Measurements from ENCODE around the gene APMAP. TPM values are rescaled to one million over a fixed set of nuclear protein-coding genes. Genes with fewer than 3 reads are reported as not detected.

APMAP gene
- total RNA-seq, 1 donor from 2014 or later, result 95.2 TPM

GRCh38 chr20:25024171-25024570, 31.6 kb upstream of the APMAP start:
- TF ChIP-seq, protein P1, sequence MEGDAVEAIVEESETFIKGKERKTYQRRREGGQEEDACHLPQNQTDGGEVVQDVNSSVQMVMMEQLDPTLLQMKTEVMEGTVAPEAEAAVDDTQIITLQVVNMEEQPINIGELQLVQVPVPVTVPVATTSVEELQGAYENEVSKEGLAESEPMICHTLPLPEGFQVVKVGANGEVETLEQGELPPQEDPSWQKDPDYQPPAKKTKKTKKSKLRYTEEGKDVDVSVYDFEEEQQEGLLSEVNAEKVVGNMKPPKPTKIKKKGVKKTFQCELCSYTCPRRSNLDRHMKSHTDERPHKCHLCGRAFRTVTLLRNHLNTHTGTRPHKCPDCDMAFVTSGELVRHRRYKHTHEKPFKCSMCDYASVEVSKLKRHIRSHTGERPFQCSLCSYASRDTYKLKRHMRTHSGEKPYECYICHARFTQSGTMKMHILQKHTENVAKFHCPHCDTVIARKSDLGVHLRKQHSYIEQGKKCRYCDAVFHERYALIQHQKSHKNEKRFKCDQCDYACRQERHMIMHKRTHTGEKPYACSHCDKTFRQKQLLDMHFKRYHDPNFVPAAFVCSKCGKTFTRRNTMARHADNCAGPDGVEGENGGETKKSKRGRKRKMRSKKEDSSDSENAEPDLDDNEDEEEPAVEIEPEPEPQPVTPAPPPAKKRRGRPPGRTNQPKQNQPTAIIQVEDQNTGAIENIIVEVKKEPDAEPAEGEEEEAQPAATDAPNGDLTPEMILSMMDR (IDR thresholded peaks at IDR 0.05; ENCODE audit: unreplicated experiment), result no peak
- Mint-ChIP-seq H3K4me3 (ENCODE audit: unreplicated experiment) (no peak overlapping the region), H3K9me3 (ENCODE audit: unreplicated experiment) (no peaks in the 10 kb centered on the region), H3K27me3 (ENCODE audit: unreplicated experiment) (peaks cover 4% of the 10 kb centered on the region), H3K36me3 (ENCODE audit: low read depth, unreplicated experiment) (peaks cover 10% of the 10 kb centered on the region), H3K27ac (ENCODE audit: unreplicated experiment) (no peak overlapping the region), H3K4me1 (ENCODE audit: unreplicated experiment) (no peaks in the 10 kb centered on the region)
- no peak for DNase-seq (ENCODE audit: low spot score)

- peaks cover 4% of the 10 kb centered on the region for H3K27me3 Mint-ChIP-seq (ENCODE audit: unreplicated experiment)
- peaks cover 10% of the 10 kb centered on the region for H3K36me3 Mint-ChIP-seq (ENCODE audit: low read depth, unreplicated experiment)
- DNase-seq (ENCODE audit: low spot score), result no peak
- H3K9me3 Mint-ChIP-seq (ENCODE audit: unreplicated experiment), result no peaks in the 10 kb centered on the region
- no peaks in the 10 kb centered on the region for H3K4me1 Mint-ChIP-seq (ENCODE audit: unreplicated experiment)
- H3K4me3 Mint-ChIP-seq (ENCODE audit: unreplicated experiment), result no peak overlapping the region
- TF ChIP-seq, protein P1 (IDR thresholded peaks at IDR 0.05; ENCODE audit: unreplicated experiment), result no peak
- no peak overlapping the region for H3K27ac Mint-ChIP-seq (ENCODE audit: unreplicated experiment)
Measured at GRCh38 chr20:25023356-25023755, 30.8 kb upstream of the APMAP start.

DNA sequence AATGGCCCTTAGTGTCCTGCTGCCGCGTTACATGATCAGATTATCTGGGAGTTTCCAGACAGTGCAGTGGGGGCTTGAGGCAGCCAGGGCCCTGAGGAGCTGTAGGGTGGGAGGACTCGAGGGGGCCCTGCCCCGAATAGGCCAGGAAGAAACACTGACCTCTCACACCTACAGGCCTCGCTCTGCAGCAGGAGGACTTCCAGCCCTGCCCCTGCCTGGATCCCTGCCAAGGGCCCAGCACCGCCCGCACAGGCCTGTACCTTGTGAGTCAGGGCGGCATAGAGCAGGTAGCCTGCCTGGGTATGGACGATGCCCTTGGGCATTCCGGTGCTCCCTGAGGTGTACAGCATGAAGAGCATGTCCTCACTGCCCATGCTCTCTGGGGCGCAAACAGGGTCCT, 30.1 kb upstream of the APMAP start:
- Mint-ChIP-seq H3K4me3 (ENCODE audit: unreplicated experiment) (no peak overlapping the region), H3K9me3 (ENCODE audit: unreplicated experiment) (no peaks in the 10 kb centered on the region), H3K27ac (ENCODE audit: unreplicated experiment) (no peak overlapping the region), H3K36me3 (ENCODE audit: low read depth, unreplicated experiment) (peaks cover 14% of the 10 kb centered on the region), H3K27me3 (ENCODE audit: unreplicated experiment) (peaks cover 6% of the 10 kb centered on the region), H3K4me1 (ENCODE audit: unreplicated experiment) (no peaks in the 10 kb centered on the region)
- TF ChIP-seq, protein P1 (IDR thresholded peaks at IDR 0.05; ENCODE audit: unreplicated experiment), result no peak
- no peak for DNase-seq (ENCODE audit: low spot score)

- no peak overlapping the region for H3K4me3 Mint-ChIP-seq (ENCODE audit: unreplicated experiment)
- H3K4me1 Mint-ChIP-seq (ENCODE audit: unreplicated experiment), result no peaks in the 10 kb centered on the region
- H3K36me3 Mint-ChIP-seq (ENCODE audit: low read depth, unreplicated experiment), result peaks cover 14% of the 10 kb centered on the region
- H3K9me3 Mint-ChIP-seq (ENCODE audit: unreplicated experiment), result no peaks in the 10 kb centered on the region
- no peak for DNase-seq (ENCODE audit: low spot score)
- TF ChIP-seq, protein P1 (IDR thresholded peaks at IDR 0.05; ENCODE audit: unreplicated experiment), result no peak
- H3K27me3 Mint-ChIP-seq (ENCODE audit: unreplicated experiment), result peaks cover 5% of the 10 kb centered on the region
- H3K27ac Mint-ChIP-seq (ENCODE audit: unreplicated experiment), result no peak overlapping the region
Measured at GRCh38 chr20:25021336-25021735, 28.8 kb upstream of the APMAP start.

DNA sequence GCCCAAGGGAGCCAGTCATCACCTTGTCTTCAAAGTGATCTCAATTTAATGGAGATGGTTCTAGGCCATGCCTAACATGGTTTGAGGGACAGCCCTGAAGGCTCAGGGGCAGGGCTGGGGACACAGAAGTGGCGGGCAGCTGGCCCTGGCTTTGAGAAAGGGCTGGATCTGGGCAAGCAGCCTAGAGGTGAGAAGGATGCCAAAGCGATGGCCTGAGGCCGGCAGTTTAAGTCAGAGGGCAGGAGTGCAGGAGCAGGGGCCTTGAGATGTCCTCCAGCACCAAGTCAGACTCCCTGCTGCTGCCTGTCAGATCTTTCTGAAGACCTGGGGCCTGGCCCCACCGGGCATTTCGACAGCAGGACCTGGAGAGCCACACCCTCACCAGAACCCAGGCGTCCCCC, 28.4 kb upstream of the APMAP start:
- Mint-ChIP-seq H3K36me3 (ENCODE audit: low read depth, unreplicated experiment) (peaks cover 14% of the 10 kb centered on the region), H3K9me3 (ENCODE audit: unreplicated experiment) (no peaks in the 10 kb centered on the region), H3K27ac (ENCODE audit: unreplicated experiment) (no peak overlapping the region), H3K4me3 (ENCODE audit: unreplicated experiment) (no peak overlapping the region), H3K4me1 (ENCODE audit: unreplicated experiment) (no peaks in the 10 kb centered on the region), H3K27me3 (ENCODE audit: unreplicated experiment) (peaks cover 6% of the 10 kb centered on the region)
- no peak for DNase-seq (ENCODE audit: low spot score)
- TF ChIP-seq, protein P1 (IDR thresholded peaks at IDR 0.05; ENCODE audit: unreplicated experiment), result no peak
